CD4-positive, alpha-beta T cell (primary cell): ENCODE data around the gene ARID1B. TPM values are rescaled to one million over a fixed set of nuclear protein-coding genes. Genes with fewer than 3 reads are reported as not detected.

Source experiments
- ATAC-seq: fragments of 200-7000 bp; cut with Tn5 transposase; one replicate; pipeline ENCODE4 v1.10.0; 2022; ENCODE audit warnings: mild to moderate bottlenecking; ENCODE audit not compliant: poor library complexity
- CTCF ChIA-PET: fragments of 350-600 bp; sonication (Branson Sonifier 250); formaldehyde crosslinking; loops from one replicate; lab custom pipeline; 2021; ENCODE audit warnings: antibody characterized with exemption, inconsistent platforms; lab: Charles Lee
- POLR2A ChIA-PET: fragments of 350-600 bp; sonication (Branson Sonifier 250); formaldehyde crosslinking; loops from one replicate; lab custom pipeline; 2021; ENCODE audit warnings: antibody characterized with exemption, inconsistent platforms; lab: Charles Lee
- DNase-seq, 14 experiments: peaks; one replicate each; pipeline ENCODE4 v3.0.0-alpha.2; 2013 to 2020; ENCODE audit warnings: mixed read lengths in 2 of 14
- H3K27ac ChIP-seq, 2 donors: one replicate each; pipeline versions ENCODE4 v1.5.1 to v1.7.0; 2013; ENCODE audit warnings: low read length in 2 of 2, low read depth in 1 of 2, mild to moderate bottlenecking in 1 of 2
- H3K27me3 ChIP-seq, 2 experiments: 1 replicate in 1 of 2; 2 replicates in 1 of 2; pipeline versions ENCODE4 v1.6.1 to v1.7.0; 2013; ENCODE audit warnings: low read length in 2 of 2, control low read depth in 1 of 2, mild to moderate bottlenecking in 1 of 2, moderate library complexity in 1 of 2; ENCODE audit not compliant: insufficient read depth in 2 of 2, control insufficient read depth in 1 of 2
- H3K36me3 ChIP-seq: one replicate; pipeline ENCODE4 v1.6.1; 2013; ENCODE audit warnings: low read length, control low read depth; ENCODE audit not compliant: insufficient read depth
- H3K4me1 ChIP-seq: one replicate; pipeline ENCODE4 v1.6.1; 2013; ENCODE audit warnings: low read length, control low read depth; ENCODE audit not compliant: insufficient read depth
- H3K4me3 ChIP-seq: one replicate; pipeline ENCODE4 v1.5.1; 2013; ENCODE audit warnings: mild to moderate bottlenecking, low read length, moderate library complexity
- H3K9me3 ChIP-seq, 2 experiments: 1 replicate in 1 of 2; 2 replicates in 1 of 2; pipeline versions ENCODE4 v1.6.1 to v1.7.0; 2013; ENCODE audit warnings: low read length in 2 of 2, mild to moderate bottlenecking in 2 of 2, control low read depth in 1 of 2, moderate library complexity in 1 of 2; ENCODE audit not compliant: control insufficient read depth in 1 of 2, insufficient read depth in 1 of 2
- H3K27ac Mint-ChIP-seq: one replicate; pipeline ENCODE4 v1.8.0; 2020; ENCODE audit warnings: mixed read lengths
- H3K27me3 Mint-ChIP-seq: one replicate; pipeline ENCODE4 v1.8.0; 2021; ENCODE audit warnings: mixed read lengths
- H3K36me3 Mint-ChIP-seq: one replicate; pipeline ENCODE4 v1.8.0; 2021; ENCODE audit warnings: low read depth, mixed read lengths
- H3K4me1 Mint-ChIP-seq: one replicate; pipeline ENCODE4 v1.8.0; 2021; ENCODE audit warnings: low read depth, mixed read lengths
- H3K4me3 Mint-ChIP-seq: one replicate; pipeline ENCODE4 v1.8.0; 2020; ENCODE audit warnings: mild to moderate bottlenecking, mixed read lengths
- H3K9me3 Mint-ChIP-seq: one replicate; pipeline ENCODE4 v1.8.0; 2020; ENCODE audit warnings: mixed read lengths
- intact Hi-C, 2 experiments: fragments of 100-400 bp; cut with DNase I in 1 of 2; cut with micrococcal nuclease in 1 of 2; formaldehyde crosslinking; loops; one replicate each; pipeline versions ENCODE4 v1.15.1 to v1.9.0; 2023 to 2025; cut with DNase I, micrococcal nuclease
- total RNA-seq, 174 experiments: library from RNA in 2 of 174; stranded (reverse) in 2 of 174; gene quantifications; one replicate each; pipeline ENCODE4 v1.2.3 and lab custom pipeline; 2021 to 2026
- TF ChIP-seq, protein P1 (sequence below): fragments of 200-600 bp; IDR thresholded peaks from one replicate; pipeline ENCODE4 v1.8.0; 2022; ENCODE audit warnings: antibody characterized with exemption, mild to moderate bottlenecking

ARID1B gene
- total RNA-seq, 2 experiments from 2014 or later, result 120 to 125 TPM

DNA sequence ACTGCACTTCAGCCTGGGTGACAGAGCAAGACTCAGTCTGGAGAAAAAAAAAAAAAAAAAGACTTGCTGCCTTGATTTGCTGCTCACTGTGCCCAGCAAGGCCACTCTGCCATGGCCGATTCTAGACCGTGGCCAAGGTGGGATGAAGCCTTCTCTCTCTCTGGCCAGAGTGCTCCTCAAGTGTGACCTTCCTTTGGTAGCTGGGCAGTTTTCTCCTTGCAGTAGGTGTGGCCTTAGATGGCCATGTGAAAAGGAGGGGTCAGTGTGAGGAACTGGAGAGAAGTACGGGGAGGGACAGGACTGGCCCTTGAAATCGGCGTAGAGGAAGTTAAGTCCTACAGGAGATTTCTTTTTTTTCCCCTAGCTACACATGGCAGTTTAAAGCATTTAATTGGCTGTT lies 272.0 kb downstream of the ARID1B start:
- H3K27ac Mint-ChIP-seq, result no peak overlapping the region
- ChIA-PET POLR2A (interaction anchor here (0.7 to 1.5 kb wide), 2 partner anchors 11 to 27 kb away, joined by 3 to 5 read pairs; no protein-coding TSS in a partner anchor), CTCF (interaction anchor here (1.3 kb wide), 1 partner anchor 15 kb away, joined by 3 read pairs; no protein-coding TSS in a partner anchor)
- H3K36me3 ChIP-seq, result peaks cover 2% of the 10 kb centered on the region
- H3K4me1 ChIP-seq, result peaks cover 5% of the 10 kb centered on the region
- no peaks in the 10 kb centered on the region for H3K27me3 ChIP-seq
- no peak overlapping the region for H3K4me3 Mint-ChIP-seq
- H3K9me3 ChIP-seq, result no peaks in the 10 kb centered on the region
- H3K9me3 Mint-ChIP-seq, result no peaks in the 10 kb centered on the region
- H3K36me3 Mint-ChIP-seq, result no peaks in the 10 kb centered on the region
- no peak overlapping the region for H3K27ac ChIP-seq
- DNase-seq, result no peak
- intact Hi-C loops, result no loop called here
- ATAC-seq, result no peak
- H3K27me3 Mint-ChIP-seq, result no peaks in the 10 kb centered on the region
- H3K4me3 ChIP-seq, result no peak overlapping the region
- H3K4me1 Mint-ChIP-seq, result peaks cover 23% of the 10 kb centered on the region
- TF ChIP-seq, protein P1, sequence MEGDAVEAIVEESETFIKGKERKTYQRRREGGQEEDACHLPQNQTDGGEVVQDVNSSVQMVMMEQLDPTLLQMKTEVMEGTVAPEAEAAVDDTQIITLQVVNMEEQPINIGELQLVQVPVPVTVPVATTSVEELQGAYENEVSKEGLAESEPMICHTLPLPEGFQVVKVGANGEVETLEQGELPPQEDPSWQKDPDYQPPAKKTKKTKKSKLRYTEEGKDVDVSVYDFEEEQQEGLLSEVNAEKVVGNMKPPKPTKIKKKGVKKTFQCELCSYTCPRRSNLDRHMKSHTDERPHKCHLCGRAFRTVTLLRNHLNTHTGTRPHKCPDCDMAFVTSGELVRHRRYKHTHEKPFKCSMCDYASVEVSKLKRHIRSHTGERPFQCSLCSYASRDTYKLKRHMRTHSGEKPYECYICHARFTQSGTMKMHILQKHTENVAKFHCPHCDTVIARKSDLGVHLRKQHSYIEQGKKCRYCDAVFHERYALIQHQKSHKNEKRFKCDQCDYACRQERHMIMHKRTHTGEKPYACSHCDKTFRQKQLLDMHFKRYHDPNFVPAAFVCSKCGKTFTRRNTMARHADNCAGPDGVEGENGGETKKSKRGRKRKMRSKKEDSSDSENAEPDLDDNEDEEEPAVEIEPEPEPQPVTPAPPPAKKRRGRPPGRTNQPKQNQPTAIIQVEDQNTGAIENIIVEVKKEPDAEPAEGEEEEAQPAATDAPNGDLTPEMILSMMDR, result no peak

DNA sequence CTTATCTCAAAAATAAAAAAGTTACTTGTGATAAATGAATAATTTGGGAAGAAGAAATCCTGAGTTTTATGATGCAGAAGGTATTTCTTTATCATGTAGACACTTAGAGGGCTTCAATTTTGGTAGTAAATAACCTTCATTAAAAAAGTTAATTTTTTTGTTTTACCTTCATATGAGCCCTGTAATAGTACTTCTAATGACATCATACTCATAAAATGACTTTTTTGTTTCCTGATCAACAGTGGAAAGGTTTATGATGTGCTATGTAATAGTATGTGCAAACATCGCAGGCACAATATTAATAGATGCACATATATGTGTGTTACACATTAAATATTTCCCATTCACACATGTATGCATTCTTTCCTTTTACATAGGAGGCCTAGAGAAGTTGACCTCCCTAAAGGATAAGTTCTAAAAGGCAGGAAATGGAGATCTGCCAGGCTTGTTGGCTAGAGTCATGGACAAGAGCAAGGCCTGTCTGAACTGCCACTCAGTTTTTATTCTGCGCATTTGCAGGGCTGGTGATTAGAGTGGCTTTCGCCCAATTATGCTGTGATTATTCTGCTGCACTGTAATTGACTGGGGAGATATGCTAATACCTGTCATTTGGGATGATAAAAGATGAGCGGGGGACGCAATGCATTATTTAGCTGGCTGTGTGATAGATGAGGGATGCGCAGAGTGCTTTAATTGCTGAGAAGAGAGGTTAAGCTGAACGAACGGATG lies 273.5 kb downstream of the ARID1B start:
- peaks cover 2% of the 10 kb centered on the region for H3K36me3 ChIP-seq
- ChIA-PET POLR2A (interaction anchor here (1.5 kb wide), 1 partner anchor 9 kb away, joined by 5 read pairs; no protein-coding TSS in a partner anchor), CTCF (interaction anchor here (1.3 kb wide), 1 partner anchor 16 kb away, joined by 3 read pairs; no protein-coding TSS in a partner anchor)
- Mint-ChIP-seq H3K27ac (peak overlapping the region; percentile 33), H3K4me3 (no peak overlapping the region), H3K9me3 (no peaks in the 10 kb centered on the region), H3K27me3 (no peaks in the 10 kb centered on the region), H3K36me3 (no peaks in the 10 kb centered on the region), H3K4me1 (peaks cover 32% of the 10 kb centered on the region)
- H3K27me3 ChIP-seq, result no peaks in the 10 kb centered on the region
- ATAC-seq (no peak), DNase-seq (no peak)
- no peak overlapping the region for H3K4me3 ChIP-seq
- TF ChIP-seq, protein P1, result no peak
- peaks cover 16% of the 10 kb centered on the region for H3K4me1 ChIP-seq
- no peak overlapping the region for H3K27ac ChIP-seq
- H3K9me3 ChIP-seq, result no peaks in the 10 kb centered on the region
- intact Hi-C loops, result loop anchor here in 1 of 2 experiments (5.0 kb wide), 1 partner anchor 52 kb away; no protein-coding TSS in a partner anchor

DNA sequence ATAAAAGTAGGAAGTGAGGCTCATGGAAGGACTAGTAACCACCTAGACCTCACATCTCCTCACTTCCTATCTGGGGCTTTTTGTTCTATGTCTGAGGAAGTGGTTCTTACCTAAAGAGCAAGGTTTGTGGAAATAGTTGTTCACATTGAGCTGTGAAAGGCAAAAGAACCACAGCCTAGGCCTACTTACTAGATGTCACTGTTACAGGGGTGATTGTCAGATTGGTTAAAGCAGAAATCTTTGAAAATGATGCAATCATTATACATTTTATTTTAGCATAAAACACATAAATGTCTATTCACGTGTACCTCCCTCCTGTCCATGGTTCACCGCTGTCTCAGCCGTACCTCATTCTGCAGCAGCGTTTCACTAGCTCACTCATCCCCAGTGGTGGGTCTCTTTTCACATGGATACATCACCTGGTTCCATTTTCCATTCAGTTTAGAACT lies 277.4 kb downstream of the ARID1B start:
- H3K4me3 Mint-ChIP-seq, result peak overlapping the region; percentile 72
- H3K4me1 Mint-ChIP-seq, result peaks cover 55% of the 10 kb centered on the region
- Histone ChIP-seq H3K36me3 (no peaks in the 10 kb centered on the region), H3K27me3 (no peaks in the 10 kb centered on the region), H3K9me3 (no peaks in the 10 kb centered on the region), H3K4me3 (no peak overlapping the region), H3K4me1 (peaks cover 32% of the 10 kb centered on the region), H3K27ac (peak overlapping the region; percentile 62 to 70)
- no peaks in the 10 kb centered on the region for H3K27me3 Mint-ChIP-seq
- TF ChIP-seq, protein P1, result no peak
- intact Hi-C loops, result loop anchor here in 1 of 2 experiments (5.0 kb wide), 1 partner anchor 48 kb away; no protein-coding TSS in a partner anchor
- peak overlapping the region; percentile 92 for H3K27ac Mint-ChIP-seq
- peak; percentile 93 for ATAC-seq
- no peaks in the 10 kb centered on the region for H3K36me3 Mint-ChIP-seq
- CTCF ChIA-PET, result interaction anchor here (0.6 to 2.2 kb wide), 4 partner anchors 9 to 33 kb away, joined by 3 to 7 read pairs (median 6); no protein-coding TSS in a partner anchor
- POLR2A ChIA-PET, result interaction anchor here (0.8 to 3.3 kb wide), 9 partner anchors 10 to 277 kb away, joined by 3 to 18 read pairs (median 3); partner anchors contain the start of gene ARID1B
- no peaks in the 10 kb centered on the region for H3K9me3 Mint-ChIP-seq
- DNase-seq, result peak in 6 of 14 experiments; percentile 5 to 90 (median 48)
